HG02610 (cell line): Measurements from ENCODE around the gene MYO9A.
A peak's percentile ranks its signal among the peaks of the same experiment; 100 is the strongest.

ENCODE experiments used
- ATAC-seq: cut with Tn5 transposase; IDR thresholded peaks from one replicate; pipeline ENCODE4 v1.9.1; 2021; ENCODE audit warnings: mild to moderate bottlenecking, moderate library complexity; ENCODE audit not compliant: unreplicated experiment

MYO9A gene

DNA sequence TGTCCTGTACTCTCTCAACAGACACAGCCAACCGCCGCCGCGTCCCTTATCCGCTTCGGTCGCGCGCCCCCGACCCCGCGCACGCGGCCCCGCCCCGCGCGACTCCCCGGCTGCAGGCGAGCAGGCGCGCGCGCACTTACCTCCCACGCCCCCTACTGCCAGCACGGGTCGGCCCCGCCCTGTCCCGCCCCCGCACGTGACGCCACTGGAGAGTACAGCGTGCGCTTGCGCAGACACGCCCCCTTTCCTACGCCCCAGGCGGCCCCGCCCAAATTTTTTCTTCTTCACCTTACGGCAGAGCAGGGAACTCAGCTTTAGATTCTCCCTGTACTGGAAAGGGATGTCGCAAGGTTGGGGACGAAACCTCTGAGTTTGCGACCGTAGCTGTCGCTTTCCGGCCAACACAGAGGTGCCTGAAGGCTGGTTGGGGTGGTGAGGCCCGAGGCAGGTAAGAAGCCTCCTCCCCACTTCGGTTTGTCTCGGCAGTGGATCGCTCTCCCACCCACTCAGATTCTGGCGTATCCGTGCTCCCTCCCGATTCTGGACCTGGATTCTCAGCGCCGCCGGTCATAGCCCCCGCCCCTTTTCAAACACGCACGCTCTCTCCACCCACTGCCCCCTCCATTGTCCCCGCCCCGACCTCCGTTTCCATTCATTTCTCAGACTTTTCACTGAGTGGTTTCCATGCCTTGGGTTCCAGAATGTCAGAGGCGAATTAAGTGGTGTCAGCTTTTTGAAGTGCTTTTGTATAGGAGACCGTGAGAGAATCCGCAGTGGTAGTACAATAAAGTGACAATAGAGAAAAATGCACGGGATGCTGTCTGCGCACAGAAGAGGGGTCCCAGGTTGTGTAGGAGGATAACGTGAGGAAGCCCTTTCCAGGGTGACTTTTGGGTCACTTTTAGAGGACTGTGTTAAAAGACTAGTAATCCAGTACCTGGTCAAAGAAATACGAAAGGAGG, at the start of gene MYO9A, which contains the start of gene SENP8:
Gene MYO9A, minus strand, starts transcription at position 134 of the 962 bp plus-strand sequence. CDS start 71,587 bp downstream, outside the sequence.
Gene SENP8, plus strand, starts transcription at position 387 of the 962 bp plus-strand sequence. CDS start 21,221 bp downstream, outside the sequence.
- peak; percentile 61 for ATAC-seq

GRCh38 chr15:72167445-72167844, 49.5 kb upstream of the MYO9A start:
- no peak for ATAC-seq

- ATAC-seq: no peak
Measured at GRCh38 chr15:72166716-72167417, 48.9 kb upstream of the MYO9A start.

DNA sequence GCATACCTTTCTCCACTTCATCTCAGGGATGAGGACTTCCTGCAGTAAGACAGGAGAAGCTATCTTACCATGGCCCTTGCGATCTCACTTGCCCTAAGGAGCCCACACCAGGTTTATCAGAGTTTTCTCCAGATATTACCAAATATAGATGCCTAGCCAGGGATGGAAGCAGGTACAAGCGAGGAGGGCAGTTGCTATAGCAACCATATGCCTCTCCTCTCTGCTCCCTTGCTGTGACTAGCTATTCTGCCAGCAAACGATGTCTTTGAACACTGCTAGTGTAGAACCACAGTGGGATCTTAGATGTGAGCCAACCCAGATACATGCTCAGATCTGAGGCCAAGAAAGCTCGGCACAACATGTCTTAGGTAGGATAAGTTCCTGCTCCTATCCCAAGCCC, 45.8 kb upstream of the MYO9A start:
- ATAC-seq: no peak

GRCh38 chr15:72162569-72162968, 44.6 kb upstream of the MYO9A start:
- ATAC-seq: no peak

- ATAC-seq: no peak
Measured at GRCh38 chr15:72161361-72162132, 43.6 kb upstream of the MYO9A start.

- ATAC-seq: no peak
Measured at GRCh38 chr15:72160696-72161245, 42.8 kb upstream of the MYO9A start.

DNA sequence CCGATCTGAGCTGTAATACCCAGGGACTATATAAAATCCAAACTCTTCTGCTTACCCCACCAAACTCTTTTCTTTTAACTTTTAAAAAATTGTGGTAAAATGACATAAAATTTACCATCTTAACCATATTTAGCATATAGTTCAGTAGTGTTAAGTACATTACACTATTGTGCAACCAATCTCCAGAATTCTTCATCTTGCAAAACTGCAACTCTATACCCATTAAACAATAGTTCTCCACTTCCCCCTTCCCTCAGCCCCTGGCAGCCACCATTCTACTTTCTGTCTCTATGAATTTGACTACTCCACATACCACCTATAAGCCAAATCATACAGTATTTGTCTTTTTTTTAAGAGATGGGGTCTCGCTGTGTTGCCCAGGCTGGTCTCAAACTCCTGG, 39.0 kb upstream of the MYO9A start:
- ATAC-seq: no peak

GRCh38 chr15:72155635-72156616, 38.0 kb upstream of the MYO9A start:
- ATAC-seq: peak; percentile 71

- no peak for ATAC-seq
Measured at GRCh38 chr15:72155003-72155621, 37.2 kb upstream of the MYO9A start.

GRCh38 chr15:72154316-72154715, 36.4 kb upstream of the MYO9A start:
- no peak for ATAC-seq

GRCh38 chr15:72153269-72154000, 35.5 kb upstream of the MYO9A start:
- ATAC-seq: no peak

GRCh38 chr15:72147418-72147817, 29.5 kb upstream of the MYO9A start:
- no peak for ATAC-seq

DNA sequence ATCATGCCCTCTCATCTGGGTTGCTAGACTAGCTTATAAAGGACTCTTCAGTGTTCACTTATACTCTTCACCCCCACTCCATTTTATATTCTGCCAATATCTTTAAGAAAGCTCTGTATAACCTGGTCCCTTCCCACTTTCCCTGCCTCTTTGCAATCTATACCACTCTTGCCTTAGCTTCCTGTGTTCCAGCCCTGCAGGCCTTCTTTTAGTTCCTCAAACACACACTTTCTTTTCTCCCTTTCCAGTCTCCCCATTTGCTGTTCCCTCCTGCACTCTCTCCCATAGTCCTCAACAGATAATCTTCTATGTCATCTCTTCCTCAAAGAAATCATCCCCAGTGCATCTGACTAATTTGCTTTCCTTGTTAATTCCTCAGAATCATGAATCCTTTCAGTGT, 29.0 kb upstream of the MYO9A start:
- no peak for ATAC-seq

GRCh38 chr15:72146221-72146620, 28.3 kb upstream of the MYO9A start:
- ATAC-seq: no peak

- ATAC-seq: peak; percentile 99
Measured at GRCh38 chr15:72141171-72142084, 23.5 kb upstream of the MYO9A start.

- ATAC-seq: no peak
Measured at GRCh38 chr15:72140088-72140487, 22.1 kb upstream of the MYO9A start.
